HEK293 (cell line): ENCODE results near the gene CBX1.

Source experiments
- BCL11B ChIP-seq: fragments of 450-650 bp; formaldehyde crosslinking; IDR thresholded peaks from 2 replicates; pipeline ENCODE4 v1.5.1; 2016; ENCODE audit warnings: low read depth, missing biosample characterization, missing genetic modification characterization
- GLI2 ChIP-seq: fragments of 450-650 bp; formaldehyde crosslinking; IDR thresholded peaks from 2 replicates; pipeline ENCODE4; 2017; ENCODE audit warnings: missing biosample characterization, missing genetic modification characterization, low read depth, borderline replicate concordance
- GLIS1 ChIP-seq: fragments of 450-650 bp; formaldehyde crosslinking; IDR thresholded peaks from 2 replicates; pipeline ENCODE4 v1.5.1; 2016; ENCODE audit warnings: missing biosample characterization, missing genetic modification characterization
- HOXC10 ChIP-seq: sonication (generic); formaldehyde crosslinking; IDR thresholded peaks from 2 replicates; pipeline ENCODE4 v1.8.1; 2023; ENCODE audit warnings: mild to moderate bottlenecking, missing genetic modification reagents
- IKZF3 ChIP-seq: fragments of 450-650 bp; IDR thresholded peaks from 2 replicates; pipeline ENCODE4 v1.5.0; 2018; ENCODE audit warnings: missing biosample characterization, mild to moderate bottlenecking, missing genetic modification characterization, moderate library complexity
- PATZ1 ChIP-seq: fragments of 450-650 bp; formaldehyde crosslinking; IDR thresholded peaks from 2 replicates; pipeline ENCODE4 v1.5.1; 2016; ENCODE audit warnings: missing biosample characterization, missing genetic modification characterization
- PRDM4 ChIP-seq: fragments of 450-650 bp; formaldehyde crosslinking; IDR thresholded peaks from 2 replicates; pipeline ENCODE4 v1.5.1; 2017; ENCODE audit warnings: missing biosample characterization, missing genetic modification characterization
- RBAK ChIP-seq: fragments of 450-650 bp; formaldehyde crosslinking; IDR thresholded peaks from 2 replicates; pipeline ENCODE4 v1.5.1; 2016; ENCODE audit warnings: missing biosample characterization, missing genetic modification characterization
- SP2 ChIP-seq: fragments of 450-650 bp; formaldehyde crosslinking; IDR thresholded peaks from 2 replicates; pipeline ENCODE4 v1.5.1; 2016; ENCODE audit warnings: missing biosample characterization, missing genetic modification characterization
- YY2 ChIP-seq: fragments of 450-650 bp; formaldehyde crosslinking; IDR thresholded peaks from 2 replicates; pipeline ENCODE4 v1.5.1; 2016; ENCODE audit warnings: missing biosample characterization, missing genetic modification characterization
- ZBTB1 ChIP-seq: fragments of 450-650 bp; formaldehyde crosslinking; IDR thresholded peaks from 2 replicates; pipeline ENCODE4 v1.5.1; 2016; ENCODE audit warnings: missing biosample characterization, missing genetic modification characterization
- ZBTB11 ChIP-seq: fragments of 450-650 bp; formaldehyde crosslinking; conservative IDR thresholded peaks from 2 replicates; pipeline ENCODE4 v1.5.1; 2016; ENCODE audit warnings: low read depth, missing biosample characterization, missing genetic modification characterization
- ZBTB17 ChIP-seq: fragments of 450-650 bp; formaldehyde crosslinking; IDR thresholded peaks from 2 replicates; pipeline ENCODE4 v1.5.1; 2016; ENCODE audit warnings: missing biosample characterization, missing genetic modification characterization
- ZBTB26 ChIP-seq: fragments of 450-650 bp; formaldehyde crosslinking; optimal IDR thresholded peaks from 2 replicates; pipeline ENCODE3; 2016; ENCODE audit warnings: missing biosample characterization, mild to moderate bottlenecking, missing genetic modification characterization
- ZFHX2 ChIP-seq: fragments of 450-650 bp; formaldehyde crosslinking; conservative IDR thresholded peaks from 2 replicates; pipeline ENCODE4 v1.5.1; 2016; ENCODE audit warnings: missing biosample characterization, missing genetic modification characterization
- ZIC2 ChIP-seq: fragments of 450-650 bp; formaldehyde crosslinking; IDR thresholded peaks from 2 replicates; pipeline ENCODE4 v1.5.1; 2016; ENCODE audit warnings: missing biosample characterization, missing genetic modification characterization
- ZNF2 ChIP-seq: fragments of 450-650 bp; formaldehyde crosslinking; IDR thresholded peaks from 2 replicates; pipeline ENCODE4 v1.5.1; 2016; ENCODE audit warnings: missing biosample characterization, missing genetic modification characterization
- ZNF221 ChIP-seq: fragments of 450-650 bp; formaldehyde crosslinking; IDR thresholded peaks from 2 replicates; pipeline ENCODE4 v1.5.1; 2017; ENCODE audit warnings: missing biosample characterization, missing genetic modification characterization, borderline replicate concordance
- ZNF26 ChIP-seq: fragments of 450-650 bp; formaldehyde crosslinking; IDR thresholded peaks from 2 replicates; pipeline ENCODE4 v1.5.1; 2016; ENCODE audit warnings: missing biosample characterization, missing genetic modification characterization
- ZNF341 ChIP-seq: fragments of 450-650 bp; formaldehyde crosslinking; IDR thresholded peaks from 2 replicates; pipeline ENCODE4; 2016; ENCODE audit warnings: low read depth, missing biosample characterization, missing genetic modification characterization
- ZNF433 ChIP-seq: fragments of 450-650 bp; formaldehyde crosslinking; IDR thresholded peaks from 2 replicates; pipeline ENCODE4 v1.5.1; 2016; ENCODE audit warnings: missing biosample characterization, missing genetic modification characterization, low read depth
- ZNF561 ChIP-seq: fragments of 450-650 bp; IDR thresholded peaks from 2 replicates; pipeline ENCODE4 v1.5.1; 2018; ENCODE audit warnings: missing biosample characterization, missing genetic modification characterization, borderline replicate concordance
- ZNF600 ChIP-seq: fragments of 450-650 bp; formaldehyde crosslinking; IDR thresholded peaks from 2 replicates; pipeline ENCODE4 v1.5.1; 2016; ENCODE audit warnings: missing biosample characterization, missing genetic modification characterization
- ZNF639 ChIP-seq: fragments of 450-650 bp; formaldehyde crosslinking; IDR thresholded peaks from 2 replicates; pipeline ENCODE4 v1.5.1; 2016; ENCODE audit warnings: missing biosample characterization, missing genetic modification characterization
- ZNF654 ChIP-seq: fragments of 450-650 bp; formaldehyde crosslinking; IDR thresholded peaks from 2 replicates; pipeline ENCODE4 v1.5.1; 2016; ENCODE audit warnings: low read depth, missing biosample characterization, missing genetic modification characterization
- ZSCAN30 ChIP-seq: fragments of 450-650 bp; IDR thresholded peaks from 2 replicates; pipeline ENCODE4 v1.5.1; 2018; ENCODE audit warnings: missing biosample characterization, mild to moderate bottlenecking, missing genetic modification characterization, moderate library complexity

CBX1 gene

GRCh38 chr17:48025040-48025903 lies 76.0 kb downstream of the CBX1 start (continued):
- TF ChIP-seq PATZ1 (tag by site-specific recombination) (peak; percentile 89), ZBTB11 (tag by site-specific recombination) (peak; percentile 77; the same call in 1 of the 2 replicates), ZBTB17 (tag by site-specific recombination) (peak; percentile 63; the same call in 1 of the 2 replicates), ZNF26 (tag by site-specific recombination) (no peak), ZNF2 (peak; percentile 54; the same call in 1 of the 2 replicates), ZNF600 (tag by site-specific recombination) (peak; percentile 95), YY2 (tag by site-specific recombination) (peak; percentile 35; the same call in 1 of the 2 replicates), ZSCAN30 (tag by site-specific recombination) (0 out of 2 replicates have a peak, but pooled peaks have one; percentile 15), GLI2 (tag by site-specific recombination) (no peak), HOXC10 (CRISPR knock-in tag) (no peak), ZNF341 (0 out of 2 replicates have a peak, but pooled peaks have one; percentile 15), ZNF639 (tag by site-specific recombination) (no peak), RBAK (tag by site-specific recombination) (peak; percentile 89), GLIS1 (tag by site-specific recombination) (no peak), ZBTB1 (tag by site-specific recombination) (no peak), PRDM4 (tag by site-specific recombination) (no peak), ZNF433 (tag by site-specific recombination) (no peak), SP2 (tag by site-specific recombination) (peak; percentile 87), ZNF221 (no peak), BCL11B (tag by site-specific recombination) (peak; percentile 29; the same call in 1 of the 2 replicates), ZIC2 (peak; percentile 71), ZBTB26 (peak; percentile 35), IKZF3 (tag by site-specific recombination) (peak; percentile 81), ZNF561 (tag by site-specific recombination) (no peak), ZFHX2 (peak; percentile 77), ZNF654 (tag by site-specific recombination) (peak; percentile 85)
